ENCODE measurements around the gene TMEM121. TPM values are rescaled to one million over a fixed set of nuclear protein-coding genes. Genes with fewer than 3 reads are reported as not detected.

Gene TMEM121
- total RNA-seq, 4 donors from 2014 or later = 0.48 to 0.96 TPM; not detected in 2

Other genes with a start within 250 kb of the TMEM121 start
- gene BRF1, start 225.6 kb upstream of the TMEM121 start, total RNA-seq = 10 to 100 TPM; 36.2 to 93.9 (median 62.6) TPM
- gene PACS2, start 211.8 kb upstream of the TMEM121 start, total RNA-seq = 100 to 1,000 TPM in 2 of 4 donors, 10 to 100 TPM in 2; 63.0 to 249 (median 135) TPM
- under 1 TPM in 1 of 4 donors, not detected in 3; 0.41 TPM for gene TEX22, start 128.0 kb upstream of the TMEM121 start, total RNA-seq
- 100 to 1,000 TPM in 2 of 4 donors, 10 to 100 TPM in 2; 79.4 to 293 (median 106) TPM for gene MTA1, start 106.8 kb upstream of the TMEM121 start, total RNA-seq
- 10 to 100 TPM; 11.2 to 67.3 (median 22.4) TPM for gene CRIP2, start 51.8 kb upstream of the TMEM121 start, total RNA-seq
- gene CRIP1, start 39.7 kb upstream of the TMEM121 start, total RNA-seq = 100 to 1,000 TPM in 1 of 4 donors, 10 to 100 TPM in 2, not detected in 1; 16.9 to 246 (median 63.0) TPM
- gene TEDC1, start 35.3 kb upstream of the TMEM121 start, total RNA-seq = 10 to 100 TPM; 10.8 to 52.9 (median 29.5) TPM